GM12872 (cell line): ENCODE results near the gene MVD.

ENCODE experiments used
- TF ChIP-seq, protein P1 (sequence below): IDR thresholded peaks from 3 replicates; pipeline ENCODE4 v1.5.1; 2011; ENCODE audit warnings: low read depth, mild to moderate bottlenecking, low read length, moderate library complexity; ENCODE audit not compliant: insufficient read depth

Gene MVD

DNA sequence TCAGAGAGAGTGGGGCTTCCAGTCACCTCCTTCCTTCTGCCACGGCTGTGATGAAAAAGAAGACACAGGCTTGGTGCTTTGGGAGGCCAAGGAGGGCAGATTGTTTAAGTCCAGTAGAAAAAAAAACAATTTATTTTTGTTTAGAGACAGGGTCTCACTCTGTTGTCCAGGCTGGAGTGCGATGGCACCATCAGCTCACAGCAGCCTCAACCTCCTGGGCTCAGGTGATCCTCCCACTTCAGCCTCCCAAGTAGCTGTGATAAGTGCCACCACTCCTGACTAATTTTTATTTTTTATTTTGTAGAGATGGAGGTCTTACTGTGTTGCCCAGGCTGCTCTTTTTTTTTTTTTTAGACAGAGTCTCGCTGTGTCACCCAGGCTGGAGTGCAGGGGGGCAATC, 2.7 kb upstream of the MVD start:
- TF ChIP-seq, protein P1, sequence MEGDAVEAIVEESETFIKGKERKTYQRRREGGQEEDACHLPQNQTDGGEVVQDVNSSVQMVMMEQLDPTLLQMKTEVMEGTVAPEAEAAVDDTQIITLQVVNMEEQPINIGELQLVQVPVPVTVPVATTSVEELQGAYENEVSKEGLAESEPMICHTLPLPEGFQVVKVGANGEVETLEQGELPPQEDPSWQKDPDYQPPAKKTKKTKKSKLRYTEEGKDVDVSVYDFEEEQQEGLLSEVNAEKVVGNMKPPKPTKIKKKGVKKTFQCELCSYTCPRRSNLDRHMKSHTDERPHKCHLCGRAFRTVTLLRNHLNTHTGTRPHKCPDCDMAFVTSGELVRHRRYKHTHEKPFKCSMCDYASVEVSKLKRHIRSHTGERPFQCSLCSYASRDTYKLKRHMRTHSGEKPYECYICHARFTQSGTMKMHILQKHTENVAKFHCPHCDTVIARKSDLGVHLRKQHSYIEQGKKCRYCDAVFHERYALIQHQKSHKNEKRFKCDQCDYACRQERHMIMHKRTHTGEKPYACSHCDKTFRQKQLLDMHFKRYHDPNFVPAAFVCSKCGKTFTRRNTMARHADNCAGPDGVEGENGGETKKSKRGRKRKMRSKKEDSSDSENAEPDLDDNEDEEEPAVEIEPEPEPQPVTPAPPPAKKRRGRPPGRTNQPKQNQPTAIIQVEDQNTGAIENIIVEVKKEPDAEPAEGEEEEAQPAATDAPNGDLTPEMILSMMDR, result no peak

DNA sequence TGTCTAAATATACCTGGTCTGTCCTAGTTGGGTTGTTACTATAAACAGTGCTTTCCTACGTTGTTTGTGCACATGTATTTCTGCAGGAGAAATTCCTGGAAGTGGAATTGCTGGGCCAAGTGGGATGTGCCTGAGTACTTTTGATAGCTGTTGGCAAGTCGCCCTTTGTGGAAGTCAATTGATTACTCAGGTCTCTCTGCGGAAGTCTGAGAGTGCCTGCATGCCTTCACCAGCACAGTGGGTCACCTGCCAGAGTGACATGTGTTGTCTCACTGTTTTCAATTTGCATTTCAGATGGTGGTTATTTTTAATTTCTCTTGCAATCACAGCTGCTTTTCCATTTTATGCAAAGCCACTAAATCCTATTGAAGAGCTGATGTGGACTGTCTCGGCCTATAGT, 2.3 kb upstream of the MVD start:
- TF ChIP-seq, protein P1, result no peak

DNA sequence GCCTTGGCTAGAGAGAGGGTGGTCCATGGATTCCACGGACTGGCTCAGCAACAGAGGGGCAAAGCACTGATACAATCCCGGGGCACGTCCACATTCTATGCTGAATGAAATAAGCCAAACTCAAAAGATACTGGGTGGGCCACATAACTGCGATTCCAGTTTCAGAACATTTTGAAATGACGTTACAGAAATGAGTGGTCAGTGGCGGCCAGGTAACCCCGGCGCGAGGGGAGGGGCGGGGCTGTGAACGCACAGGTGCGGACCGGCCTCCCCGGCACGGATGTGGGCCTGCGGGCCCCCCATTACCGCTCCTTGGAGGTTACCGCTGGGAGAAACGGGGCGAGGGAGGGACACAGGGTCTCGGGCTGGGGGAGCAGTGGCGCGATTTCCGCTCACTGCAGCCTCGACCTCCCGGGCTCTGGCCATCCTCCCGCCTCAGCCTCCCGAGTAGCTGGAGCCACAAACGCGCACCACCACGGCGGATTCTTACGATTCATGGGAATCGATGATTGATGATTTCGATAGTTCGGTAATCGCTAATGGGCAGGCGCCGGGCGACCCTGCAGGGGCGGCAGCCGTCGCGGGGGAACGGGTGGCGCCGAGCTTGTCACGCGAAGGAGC, 559 bp downstream of the MVD start:
- TF ChIP-seq, protein P1, result no peak

DNA sequence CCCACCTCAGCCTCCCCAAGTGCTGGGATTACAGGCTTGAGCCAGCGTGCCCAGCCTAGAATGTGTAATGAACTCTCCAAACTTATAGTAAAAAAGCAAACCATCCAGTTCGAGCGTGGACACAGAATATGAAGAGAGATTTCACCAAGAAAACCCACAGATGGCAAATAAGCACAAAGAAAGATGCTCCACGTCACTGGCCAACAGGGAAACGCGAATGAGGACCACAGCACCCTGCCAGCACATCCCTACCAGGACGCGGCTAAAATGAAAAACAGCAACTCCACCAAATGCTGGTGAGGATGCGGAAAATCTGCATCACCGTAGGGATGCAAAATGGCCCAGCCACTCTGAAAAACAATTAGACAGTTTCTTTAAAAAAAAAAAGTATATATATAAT, 1.4 kb downstream of the MVD start:
- TF ChIP-seq, protein P1, result no peak

DNA sequence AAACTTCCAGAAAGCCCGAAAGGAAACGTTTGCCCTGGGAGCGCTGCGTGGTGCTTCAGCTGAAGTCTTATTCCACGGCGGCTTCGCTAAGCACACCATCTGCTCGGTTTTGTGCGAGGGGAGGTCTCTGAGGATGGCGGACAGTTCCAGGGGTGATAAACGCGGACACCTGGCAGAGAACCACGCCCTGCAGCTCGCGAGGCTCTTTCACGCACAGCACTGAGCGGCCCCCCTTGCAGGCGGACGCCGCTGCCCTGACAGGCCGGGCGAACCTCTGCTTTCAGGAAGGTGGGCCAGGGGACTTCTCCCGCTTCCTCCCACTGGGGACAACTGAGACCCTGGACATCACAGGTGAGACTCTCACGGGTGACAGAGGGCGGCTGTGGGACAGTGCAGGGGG, 3.7 kb downstream of the MVD start:
- TF ChIP-seq, protein P1, result no peak

DNA sequence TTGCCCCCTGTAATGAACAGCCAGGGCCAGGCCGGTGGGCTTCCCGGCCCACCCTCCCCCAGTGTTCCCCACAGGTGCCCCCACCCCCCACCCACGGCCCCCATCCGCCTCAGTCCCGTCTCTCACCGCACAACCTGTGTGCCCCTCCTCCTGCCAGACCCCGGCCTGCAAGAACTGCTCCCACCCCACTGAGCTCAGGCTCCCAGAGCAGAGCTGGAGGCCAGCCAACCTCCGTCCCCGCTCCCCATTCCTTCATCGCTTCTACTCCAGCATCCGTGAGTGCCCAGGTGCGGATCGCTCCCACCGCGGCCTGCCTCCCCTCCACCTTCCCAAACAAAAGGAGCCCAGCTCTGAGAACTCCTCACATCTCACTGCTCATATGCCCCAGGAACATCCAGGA, 4.2 kb downstream of the MVD start:
- TF ChIP-seq, protein P1, result no peak

DNA sequence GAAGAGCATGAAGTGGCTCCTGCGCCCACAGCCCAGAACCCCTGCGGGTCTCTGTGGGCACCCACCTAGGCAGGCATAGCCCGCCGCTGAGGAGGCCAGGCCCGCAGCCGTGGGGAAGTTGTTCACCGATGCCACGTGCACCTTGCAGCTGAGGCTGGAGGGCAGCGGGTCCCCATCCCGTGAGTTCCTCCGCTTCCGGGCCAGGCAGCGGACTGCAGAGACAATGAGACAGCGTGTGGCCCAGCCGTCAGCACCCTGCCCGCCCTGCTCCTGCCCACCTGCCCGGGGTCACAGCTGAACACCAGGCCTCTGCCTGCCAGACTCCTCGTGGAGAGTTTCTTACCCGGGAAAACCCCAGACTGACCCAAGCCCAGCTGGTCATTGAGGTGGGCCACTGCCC, 5.5 kb downstream of the MVD start:
- TF ChIP-seq, protein P1, result no peak
